Measurements from ENCODE around the gene SENP7. TPM values are rescaled to one million over a fixed set of nuclear protein-coding genes. Genes with fewer than 3 reads are reported as not detected.

The SENP7 gene
- polyA plus RNA-seq, 3 donors: 1.6 to 12.4 (median 3.8) TPM

- H3K27me3 Mint-ChIP-seq (ENCODE audit: low read depth in 3 of 3): no peaks in the 10 kb centered on the region
- no peak overlapping the region for H3K4me3 Mint-ChIP-seq
- Histone ChIP-seq H3K36me3 (replicated peaks in 1 of 2; ENCODE audit: control insufficient read depth in 1 of 2, insufficient read depth in 2 of 2, low read length in 2 of 2) (no peaks in the 10 kb centered on the region), H3K9ac (ENCODE audit: insufficient read depth, low read length, poor library complexity, severe bottlenecking) (no peak overlapping the region), H4K20me1 (ENCODE audit: insufficient read depth, low read length) (no peaks in the 10 kb centered on the region), H3K4me3 (replicated peaks in 1 of 3; ENCODE audit: low read depth in 2 of 3, low read length in 3 of 3) (no peak overlapping the region), H3K9me3 (replicated peaks in 1 of 2; ENCODE audit: control insufficient read depth in 1 of 2, insufficient read depth in 1 of 2, low read length in 2 of 2) (peaks cover 23 to 24% of the 10 kb centered on the region in 2 donors), H2AFZ (ENCODE audit: insufficient read depth, low read depth, low read length, poor library complexity, severe bottlenecking) (no peak overlapping the region), H3K4me2 (replicated peaks; ENCODE audit: extremely low read depth, low read length, poor library complexity, severe bottlenecking) (no peak overlapping the region), H3K27ac (ENCODE audit: low read depth in 1 of 2, low read length in 2 of 2) (no peak overlapping the region), H3K79me2 (ENCODE audit: insufficient read depth, low read length) (no peaks in the 10 kb centered on the region), H3K4me1 (ENCODE audit: control insufficient read depth in 1 of 2, insufficient read depth in 2 of 2, low read length in 2 of 2) (no peaks in the 10 kb centered on the region), H3K27me3 (ENCODE audit: control insufficient read depth in 2 of 2, insufficient read depth in 2 of 2, low read length in 2 of 2) (no peaks in the 10 kb centered on the region)
- H3K36me3 Mint-ChIP-seq: peaks cover 0 to 7% of the 10 kb centered on the region in 2 donors
- DNase-seq: no peak
- H3K27ac Mint-ChIP-seq: no peak overlapping the region
- no peak for TF ChIP-seq CTCF (IDR thresholded peaks at IDR 0.05)
- no peaks in the 10 kb centered on the region for H3K4me1 Mint-ChIP-seq
- intact Hi-C loops (cut with micrococcal nuclease): no loop called here
- H3K9me3 Mint-ChIP-seq: peaks cover 17 to 30% (median 22%) of the 10 kb centered on the region in 7 donors
Measured at GRCh38 chr3:101303836-101304235, 209.2 kb downstream of the SENP7 start.

- intact Hi-C loops (cut with micrococcal nuclease): no loop called here
- peaks cover 0 to 3% of the 10 kb centered on the region in 2 donors for H3K36me3 Mint-ChIP-seq
- WGBS (ENCODE audit: insufficient coverage): no CpG with 5 or more reads among the region's 5 CpGs
- Histone ChIP-seq H3K27ac (ENCODE audit: low read depth in 1 of 2, low read length in 2 of 2) (no peak overlapping the region), H3K4me3 (replicated peaks in 1 of 3; ENCODE audit: low read depth in 2 of 3, low read length in 3 of 3) (no peak overlapping the region), H3K79me2 (ENCODE audit: insufficient read depth, low read length) (no peaks in the 10 kb centered on the region), H3K9me3 (replicated peaks in 1 of 2; ENCODE audit: control insufficient read depth in 1 of 2, insufficient read depth in 1 of 2, low read length in 2 of 2) (peaks cover 18 to 19% of the 10 kb centered on the region in 2 donors), H3K27me3 (ENCODE audit: control insufficient read depth in 2 of 2, insufficient read depth in 2 of 2, low read length in 2 of 2) (no peaks in the 10 kb centered on the region), H3K4me1 (ENCODE audit: control insufficient read depth in 1 of 2, insufficient read depth in 2 of 2, low read length in 2 of 2) (no peaks in the 10 kb centered on the region), H3K9ac (ENCODE audit: insufficient read depth, low read length, poor library complexity, severe bottlenecking) (no peak overlapping the region), H2AFZ (ENCODE audit: insufficient read depth, low read depth, low read length, poor library complexity, severe bottlenecking) (no peak overlapping the region), H3K36me3 (replicated peaks in 1 of 2; ENCODE audit: control insufficient read depth in 1 of 2, insufficient read depth in 2 of 2, low read length in 2 of 2) (no peaks in the 10 kb centered on the region), H3K4me2 (replicated peaks; ENCODE audit: extremely low read depth, low read length, poor library complexity, severe bottlenecking) (no peak overlapping the region), H4K20me1 (ENCODE audit: insufficient read depth, low read length) (no peaks in the 10 kb centered on the region)
- no peaks in the 10 kb centered on the region for H3K27me3 Mint-ChIP-seq (ENCODE audit: low read depth in 3 of 3)
- peaks cover 12 to 32% (median 22%) of the 10 kb centered on the region in 7 donors for H3K9me3 Mint-ChIP-seq
- H3K27ac Mint-ChIP-seq: no peak overlapping the region
- no peak for TF ChIP-seq CTCF (IDR thresholded peaks at IDR 0.05)
- no peak for DNase-seq
- no peaks in the 10 kb centered on the region for H3K4me1 Mint-ChIP-seq
- H3K4me3 Mint-ChIP-seq: no peak overlapping the region
Measured at GRCh38 chr3:101303089-101303731, 209.8 kb downstream of the SENP7 start.

All from CD14-positive monocyte (primary cell).